Mesodermal cell (in vitro differentiated cells): ENCODE results near the gene FKBP1B.
"Not testable (repeated sequence)": the region's sequence is repeated elsewhere in the genome, so short reads cannot be mapped to it uniquely, and the experiment has no call there.

ENCODE experiments used
- H3K27ac ChIP-seq: 2 replicates; pipeline ENCODE4 v1.7.0; 2013; ENCODE audit warnings: mild to moderate bottlenecking, low read depth, low read length, moderate library complexity; ENCODE audit not compliant: severe bottlenecking
- H3K36me3 ChIP-seq: 2 replicates; pipeline ENCODE4 v1.7.1; 2013; ENCODE audit warnings: mild to moderate bottlenecking, low read length, moderate library complexity; ENCODE audit not compliant: control insufficient read depth, insufficient read depth
- H3K4me1 ChIP-seq: one replicate; pipeline ENCODE4 v1.7.1; 2013; ENCODE audit warnings: mild to moderate bottlenecking, low read length; ENCODE audit not compliant: insufficient read depth, control insufficient read depth, poor library complexity, severe bottlenecking
- H3K4me3 ChIP-seq: 2 replicates; pipeline ENCODE4 v1.7.0; 2013; ENCODE audit warnings: low read length, control low read depth, mild to moderate bottlenecking; ENCODE audit not compliant: insufficient read depth, poor library complexity, severe bottlenecking; ENCODE audit errors: extremely low read depth
- H3K9me3 ChIP-seq: 2 replicates; pipeline ENCODE4 v1.7.1; 2013; ENCODE audit warnings: mild to moderate bottlenecking, low read length, moderate library complexity; ENCODE audit not compliant: control insufficient read depth
- WGBS, 2 experiments: methylation state at CpG; one replicate each; pipeline ENCODE4 v1.1.5; 2013; ENCODE audit warnings: missing lambda C conversion rate in 2 of 2; ENCODE audit not compliant: insufficient coverage in 2 of 2; 5-methylcytosine and 5-hydroxymethylcytosine counted together

Gene FKBP1B

GRCh38 chr2:24104906-24105305 lies 55.4 kb downstream of the FKBP1B start:
- WGBS, 2 experiments, result 90 to 94% methylated on average over 2 to 4 of the region's 4 CpGs
- Histone ChIP-seq H3K4me1 (no peaks in the 10 kb centered on the region), H3K36me3 (no peaks in the 10 kb centered on the region), H3K27ac (no peak overlapping the region), H3K4me3 (no peak overlapping the region), H3K9me3 (peaks cover 4% of the 10 kb centered on the region)

- H3K4me1 ChIP-seq, result no peaks in the 10 kb centered on the region
- no peak overlapping the region for H3K27ac ChIP-seq
- no peaks in the 10 kb centered on the region for H3K36me3 ChIP-seq
- no peak overlapping the region for H3K4me3 ChIP-seq
- 0% methylated on average over 1 of the region's 2 CpGs; no CpG with 5 or more reads in 1 of the 2 experiments for WGBS, 2 experiments
- peaks cover 4% of the 10 kb centered on the region for H3K9me3 ChIP-seq
Measured at GRCh38 chr2:24105816-24106215, 56.3 kb downstream of the FKBP1B start.

- Histone ChIP-seq H3K9me3 (peaks cover 4% of the 10 kb centered on the region), H3K4me3 (no peak overlapping the region), H3K36me3 (no peaks in the 10 kb centered on the region), H3K4me1 (no peaks in the 10 kb centered on the region), H3K27ac (no peak overlapping the region)
Measured at GRCh38 chr2:24106786-24107185, 57.2 kb downstream of the FKBP1B start.

GRCh38 chr2:24107336-24107735 lies 57.8 kb downstream of the FKBP1B start:
- Histone ChIP-seq H3K27ac (no peak overlapping the region), H3K9me3 (peaks cover 4% of the 10 kb centered on the region), H3K4me3 (no peak overlapping the region), H3K36me3 (no peaks in the 10 kb centered on the region), H3K4me1 (no peaks in the 10 kb centered on the region)
- no CpG with 5 or more reads among the region's 1 CpG for WGBS, 2 experiments

- WGBS, 2 experiments, result no CpG with 5 or more reads among the region's 1 CpG
- not testable (repeated sequence) for H3K27ac ChIP-seq, H3K9me3 ChIP-seq, H3K4me1 ChIP-seq, H3K36me3 ChIP-seq, H3K4me3 ChIP-seq
Measured at GRCh38 chr2:24109431-24109830, 59.9 kb downstream of the FKBP1B start.

GRCh38 chr2:24110660-24111303 lies 61.2 kb downstream of the FKBP1B start:
- H3K27ac ChIP-seq, result no peak overlapping the region
- H3K4me3 ChIP-seq, result no peak overlapping the region
- WGBS, 2 experiments, result 88 to 94% methylated on average over 5 to 6 of the region's 7 CpGs
- no peaks in the 10 kb centered on the region for H3K4me1 ChIP-seq
- no peaks in the 10 kb centered on the region for H3K36me3 ChIP-seq
- H3K9me3 ChIP-seq, result peaks cover 12% of the 10 kb centered on the region

GRCh38 chr2:24111407-24111901 lies 61.9 kb downstream of the FKBP1B start:
- Histone ChIP-seq H3K36me3 (no peaks in the 10 kb centered on the region), H3K27ac (no peak overlapping the region), H3K9me3 (peaks cover 12% of the 10 kb centered on the region), H3K4me1 (no peaks in the 10 kb centered on the region), H3K4me3 (no peak overlapping the region)
- 92 to 100% methylated on average over 1 of the region's 2 CpGs for WGBS, 2 experiments
